Colonic mucosa (tissue), 4 donors: ENCODE measurements around the gene DRD5. TPM values are rescaled to one million over a fixed set of nuclear protein-coding genes. Genes with fewer than 3 reads are reported as not detected.
"Not testable (repeated sequence)": the region's sequence is repeated elsewhere in the genome, so short reads cannot be mapped to it uniquely, and the experiment has no call there.

ENCODE experiments used
- DNase-seq: peaks from one replicate; pipeline ENCODE4 v3.0.0-alpha.2; 2020
- H3K27ac ChIP-seq: fragments of 200-600 bp; one replicate; pipeline ENCODE4 v1.8.0; 2021
- H3K27me3 ChIP-seq: fragments of 200-600 bp; one replicate; pipeline ENCODE4 v1.8.0; 2021
- H3K36me3 ChIP-seq: fragments of 200-600 bp; one replicate; pipeline ENCODE4 v1.8.0; 2021
- H3K4me1 ChIP-seq: fragments of 200-600 bp; one replicate; pipeline ENCODE4 v1.8.0; 2021; ENCODE audit warnings: mild to moderate bottlenecking
- H3K4me3 ChIP-seq: fragments of 200-600 bp; one replicate; pipeline ENCODE4 v1.8.0; 2021
- H3K9ac ChIP-seq, 2 donors: one replicate each; pipeline ENCODE4 v1.7.0; 2013; ENCODE audit warnings: control low read depth in 2 of 2, low read depth in 2 of 2, low read length in 2 of 2
- H3K9me3 ChIP-seq: fragments of 200-600 bp; one replicate; pipeline ENCODE4 v1.8.0; 2021
- intact Hi-C: fragments of 100-400 bp; cut with DNase I; formaldehyde crosslinking; loops from one replicate; pipeline ENCODE4 v1.14.1; 2022
- total RNA-seq, 2 donors: library from RNA; stranded (reverse); fragmentation: NEBNext Ultra II Directional in 1 of 2; extraction: Animal tissue kit (Norgen Biotek cat#: 25700) in 1 of 2; gene quantifications; one replicate each; pipeline ENCODE4 v1.2.1, GENCODE V29; 2021
- TF ChIP-seq, protein P1 (sequence below): fragments of 200-600 bp; IDR thresholded peaks from one replicate; pipeline ENCODE4 v1.8.0; 2022; ENCODE audit warnings: antibody characterized with exemption, mild to moderate bottlenecking
- donor health status: healthy.
- donor health status: DM: no; HTN: no; CAD: no.
- donor health status: DM: no; HTN: no; CAD: no.

DRD5 gene
- total RNA-seq, 2 donors from 2014 or later = 0.13 TPM; not detected in 1

DNA sequence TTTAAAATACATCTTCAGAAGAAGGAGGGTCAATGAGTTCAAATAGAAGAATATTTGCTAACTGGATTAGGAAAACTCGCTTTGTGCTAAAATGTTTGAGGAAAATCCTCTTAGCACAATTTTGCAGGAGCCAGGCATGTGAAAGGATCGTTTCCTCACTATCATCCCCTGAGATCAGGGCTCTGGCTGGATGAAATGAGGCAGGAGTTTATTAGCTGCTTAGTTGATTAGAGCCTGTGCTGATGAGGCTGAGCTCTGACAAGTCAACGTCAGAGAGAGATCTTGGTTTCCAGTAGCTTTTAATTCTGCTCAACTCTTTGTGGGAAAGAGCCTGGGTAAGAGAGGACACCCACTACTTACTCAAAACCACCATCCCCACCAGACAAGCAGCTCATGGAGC is 8.0 kb upstream of the DRD5 start:
- H3K4me3 ChIP-seq = no peak overlapping the region
- no peaks in the 10 kb centered on the region for H3K4me1 ChIP-seq
- intact Hi-C loops = no loop called here
- H3K9me3 ChIP-seq = no peaks in the 10 kb centered on the region
- no peak overlapping the region for H3K27ac ChIP-seq
- no peak for DNase-seq
- H3K9ac ChIP-seq = no peak overlapping the region
- H3K36me3 ChIP-seq = no peaks in the 10 kb centered on the region
- no peaks in the 10 kb centered on the region for H3K27me3 ChIP-seq
- TF ChIP-seq, protein P1, sequence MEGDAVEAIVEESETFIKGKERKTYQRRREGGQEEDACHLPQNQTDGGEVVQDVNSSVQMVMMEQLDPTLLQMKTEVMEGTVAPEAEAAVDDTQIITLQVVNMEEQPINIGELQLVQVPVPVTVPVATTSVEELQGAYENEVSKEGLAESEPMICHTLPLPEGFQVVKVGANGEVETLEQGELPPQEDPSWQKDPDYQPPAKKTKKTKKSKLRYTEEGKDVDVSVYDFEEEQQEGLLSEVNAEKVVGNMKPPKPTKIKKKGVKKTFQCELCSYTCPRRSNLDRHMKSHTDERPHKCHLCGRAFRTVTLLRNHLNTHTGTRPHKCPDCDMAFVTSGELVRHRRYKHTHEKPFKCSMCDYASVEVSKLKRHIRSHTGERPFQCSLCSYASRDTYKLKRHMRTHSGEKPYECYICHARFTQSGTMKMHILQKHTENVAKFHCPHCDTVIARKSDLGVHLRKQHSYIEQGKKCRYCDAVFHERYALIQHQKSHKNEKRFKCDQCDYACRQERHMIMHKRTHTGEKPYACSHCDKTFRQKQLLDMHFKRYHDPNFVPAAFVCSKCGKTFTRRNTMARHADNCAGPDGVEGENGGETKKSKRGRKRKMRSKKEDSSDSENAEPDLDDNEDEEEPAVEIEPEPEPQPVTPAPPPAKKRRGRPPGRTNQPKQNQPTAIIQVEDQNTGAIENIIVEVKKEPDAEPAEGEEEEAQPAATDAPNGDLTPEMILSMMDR = no peak

DNA sequence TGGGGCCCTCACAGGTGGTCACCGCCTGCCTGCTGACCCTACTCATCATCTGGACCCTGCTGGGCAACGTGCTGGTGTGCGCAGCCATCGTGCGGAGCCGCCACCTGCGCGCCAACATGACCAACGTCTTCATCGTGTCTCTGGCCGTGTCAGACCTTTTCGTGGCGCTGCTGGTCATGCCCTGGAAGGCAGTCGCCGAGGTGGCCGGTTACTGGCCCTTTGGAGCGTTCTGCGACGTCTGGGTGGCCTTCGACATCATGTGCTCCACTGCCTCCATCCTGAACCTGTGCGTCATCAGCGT is 652 bp downstream of the DRD5 start:
- intact Hi-C loops = no loop called here
- H3K9ac ChIP-seq = no peak overlapping the region
- no peak for DNase-seq
- TF ChIP-seq, protein P1 = no peak
- peaks cover 11% of the 10 kb centered on the region for H3K27me3 ChIP-seq
- no peaks in the 10 kb centered on the region for H3K4me1 ChIP-seq
- no peak overlapping the region for H3K4me3 ChIP-seq
- no peaks in the 10 kb centered on the region for H3K36me3 ChIP-seq
- no peaks in the 10 kb centered on the region for H3K9me3 ChIP-seq
- H3K27ac ChIP-seq = no peak overlapping the region

DNA sequence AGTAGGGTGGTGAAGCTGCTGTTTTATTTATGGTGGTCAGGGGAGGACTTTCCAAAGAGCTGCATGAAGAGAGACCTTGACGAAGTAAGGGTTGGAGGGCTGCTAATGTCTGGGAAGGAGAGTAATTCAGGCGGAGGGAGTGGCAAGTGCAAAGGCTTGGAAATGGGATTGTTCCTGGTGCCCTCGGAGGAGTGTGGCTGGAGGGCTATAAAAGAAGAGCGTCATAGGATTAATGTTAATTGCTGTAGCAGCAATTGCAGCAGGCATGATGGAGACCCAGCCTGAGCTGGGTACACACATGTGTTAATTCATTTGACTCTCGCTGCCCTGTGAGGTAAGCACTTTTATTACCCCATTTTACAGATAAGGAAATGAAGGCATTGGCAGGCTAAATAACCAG is 4.5 kb downstream of the DRD5 start:
- H3K9ac ChIP-seq, H3K4me3 ChIP-seq, H3K4me1 ChIP-seq, H3K9me3 ChIP-seq, intact Hi-C loops, H3K36me3 ChIP-seq: not testable (repeated sequence)
- H3K27ac ChIP-seq = peak overlapping the region; percentile 17
- H3K27me3 ChIP-seq = peaks cover 11% of the 10 kb centered on the region
- DNase-seq = peak; percentile 34

DNA sequence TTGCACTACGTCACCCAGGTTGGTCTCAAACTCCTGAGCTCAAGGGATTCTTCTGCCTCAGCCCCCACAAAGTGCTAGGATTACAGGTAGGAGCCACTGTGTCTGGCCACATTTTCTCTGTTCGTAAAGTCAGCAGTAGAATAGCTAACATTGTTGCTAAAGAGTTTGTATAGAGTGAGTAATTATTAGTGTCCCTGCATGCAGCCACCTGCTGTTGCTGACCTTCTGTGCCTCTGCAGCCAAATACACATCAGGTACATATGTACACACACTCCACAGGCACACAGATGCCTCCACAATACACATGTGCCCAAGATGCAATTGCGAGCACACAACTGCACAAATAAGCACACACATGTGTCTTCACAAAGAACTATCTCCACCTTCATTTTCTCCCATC is 10.9 kb downstream of the DRD5 start:
- DNase-seq = no peak
- no peak overlapping the region for H3K27ac ChIP-seq
- H3K36me3 ChIP-seq = no peaks in the 10 kb centered on the region
- H3K4me3 ChIP-seq = no peak overlapping the region
- TF ChIP-seq, protein P1 = no peak
- no peaks in the 10 kb centered on the region for H3K9me3 ChIP-seq
- no peaks in the 10 kb centered on the region for H3K4me1 ChIP-seq
- intact Hi-C loops = no loop called here
- H3K27me3 ChIP-seq = no peaks in the 10 kb centered on the region
- H3K9ac ChIP-seq = no peak overlapping the region

DNA sequence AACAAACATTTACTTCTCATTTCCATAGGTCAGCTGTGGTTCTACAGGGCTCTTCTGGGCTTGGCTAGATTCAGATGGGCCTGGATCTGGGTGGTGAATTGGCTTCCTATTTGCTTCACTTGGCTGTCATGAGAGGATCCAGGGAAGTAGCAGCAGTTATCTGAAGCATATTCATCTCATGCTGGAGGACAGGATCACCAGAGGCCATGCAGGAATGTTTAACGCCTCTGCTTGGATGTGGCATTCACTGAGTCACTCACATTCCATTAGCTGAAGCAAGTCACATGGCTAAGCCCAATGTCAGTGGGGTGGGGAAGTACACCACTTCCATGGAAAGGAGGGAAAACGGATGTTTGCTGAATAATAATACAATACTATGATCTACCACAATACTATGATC is 15.2 kb downstream of the DRD5 start:
- H3K9ac ChIP-seq, H3K36me3 ChIP-seq, H3K4me3 ChIP-seq, H3K9me3 ChIP-seq, H3K4me1 ChIP-seq, H3K27ac ChIP-seq, DNase-seq, intact Hi-C loops, H3K27me3 ChIP-seq: not testable (repeated sequence)

DNA sequence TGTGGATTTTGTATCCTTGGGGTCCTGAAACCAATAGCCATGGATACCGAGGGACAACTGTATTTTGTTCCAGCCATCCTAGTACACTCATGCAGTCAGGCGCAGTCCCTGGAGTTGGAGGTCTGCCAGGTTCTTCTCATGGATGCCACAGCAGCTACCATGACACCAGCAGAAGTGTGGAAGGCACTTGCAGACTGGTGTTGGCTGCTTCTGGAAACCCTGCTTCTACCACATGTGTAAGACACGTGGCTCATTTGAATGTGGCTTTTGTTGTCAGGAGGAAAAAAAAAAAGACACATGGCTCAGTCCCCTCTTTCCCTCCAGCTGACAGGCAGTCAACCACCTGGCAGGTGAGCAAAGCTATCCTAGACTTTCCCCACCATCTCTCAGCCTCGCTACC is 19.4 kb downstream of the DRD5 start:
- Histone ChIP-seq H3K9ac (no peak overlapping the region), H3K9me3 (no peaks in the 10 kb centered on the region), H3K27me3 (no peaks in the 10 kb centered on the region), H3K4me1 (no peaks in the 10 kb centered on the region), H3K4me3 (no peak overlapping the region), H3K36me3 (no peaks in the 10 kb centered on the region), H3K27ac (no peak overlapping the region)
- intact Hi-C loops = no loop called here
- TF ChIP-seq, protein P1 = no peak
- DNase-seq = no peak

DNA sequence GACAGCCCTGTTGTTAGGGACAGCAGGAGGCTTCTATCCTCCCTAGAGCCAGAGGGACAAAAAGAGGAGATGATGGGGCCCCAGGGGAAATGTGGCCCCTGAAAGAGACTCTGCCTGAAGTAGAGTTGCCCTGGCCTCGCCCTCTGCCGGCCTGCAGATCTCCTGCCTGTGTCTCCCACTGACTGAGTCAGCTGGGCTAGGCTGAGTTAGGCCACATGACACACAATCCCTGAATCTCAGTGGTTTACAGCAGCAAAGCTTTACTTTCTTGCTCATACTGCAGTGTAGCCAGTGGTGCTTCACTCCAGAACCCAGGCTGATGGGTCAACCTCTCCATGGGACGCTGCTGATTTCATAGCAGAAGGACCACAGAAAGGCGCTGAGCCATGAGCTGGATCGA is 23.5 kb downstream of the DRD5 start:
- no peak overlapping the region for H3K9ac ChIP-seq
- H3K27ac ChIP-seq = no peak overlapping the region
- H3K36me3 ChIP-seq = no peaks in the 10 kb centered on the region
- no peak for DNase-seq
- intact Hi-C loops = no loop called here
- no peaks in the 10 kb centered on the region for H3K4me1 ChIP-seq
- H3K4me3 ChIP-seq = no peak overlapping the region
- H3K27me3 ChIP-seq = no peaks in the 10 kb centered on the region
- TF ChIP-seq, protein P1 = no peak
- no peaks in the 10 kb centered on the region for H3K9me3 ChIP-seq
